SW 1271 (cell line): ENCODE data around the gene ACP6.
"Not testable (repeated sequence)": the region's sequence is repeated elsewhere in the genome, so short reads cannot be mapped to it uniquely, and the experiment has no call there.

Source experiments
- DNase-seq, 2 experiments: peaks; one replicate each; lab custom pipeline; 2025; lab: John Stamatoyannopoulos, UW

Gene ACP6

GRCh38 chr1:147670319-147671001 lies at the start of gene ACP6:
ACP6 (minus strand) TSS chr1:147670524; CDS start chr1:147670048, 476 bp downstream.
- DNase-seq: peak; percentile 74 to 87

- DNase-seq: no peak
Measured at GRCh38 chr1:147719711-147720225, 49.4 kb upstream of the ACP6 start.

- DNase-seq: no peak
Measured at GRCh38 chr1:147719029-147719698, 48.8 kb upstream of the ACP6 start.

GRCh38 chr1:147717706-147718097 lies 47.4 kb upstream of the ACP6 start:
- DNase-seq: no peak

GRCh38 chr1:147717051-147717705 lies 46.9 kb upstream of the ACP6 start:
- no peak for DNase-seq

- no peak for DNase-seq
Measured at GRCh38 chr1:147712605-147713004, 42.3 kb upstream of the ACP6 start.

- DNase-seq: peak in 1 of 2 experiments; percentile 8
Measured at GRCh38 chr1:147700042-147701006, 30.0 kb upstream of the ACP6 start.

- no peak for DNase-seq
Measured at GRCh38 chr1:147699686-147700041, 29.3 kb upstream of the ACP6 start.

GRCh38 chr1:147683163-147683763 lies 12.9 kb upstream of the ACP6 start:
- no peak for DNase-seq

- not testable (repeated sequence) for DNase-seq
Measured at GRCh38 chr1:147680608-147681235, 10.4 kb upstream of the ACP6 start.

- not testable (repeated sequence) for DNase-seq
Measured at GRCh38 chr1:147677681-147678080, 7.4 kb upstream of the ACP6 start.

GRCh38 chr1:147676311-147677085 lies 6.2 kb upstream of the ACP6 start:
- no peak for DNase-seq

GRCh38 chr1:147673816-147674215 lies 3.5 kb upstream of the ACP6 start:
- DNase-seq: no peak

- no peak for DNase-seq
Measured at GRCh38 chr1:147673406-147673805, 3.1 kb upstream of the ACP6 start.

- peak in 1 of 2 experiments; percentile 19 for DNase-seq
Measured at GRCh38 chr1:147669469-147670318, 630 bp downstream of the ACP6 start.

- DNase-seq: no peak
Measured at GRCh38 chr1:147665521-147665920, 4.8 kb downstream of the ACP6 start.

GRCh38 chr1:147664206-147664605 lies 6.1 kb downstream of the ACP6 start:
- no peak for DNase-seq

- DNase-seq: no peak
Measured at GRCh38 chr1:147654511-147654910, 15.8 kb downstream of the ACP6 start.

- DNase-seq: no peak
Measured at GRCh38 chr1:147652306-147652705, 18.0 kb downstream of the ACP6 start.
